OCI-LY7 (cell line): ENCODE measurements around the gene CDK14.

Experiments used
- EZH2phosphoT487 ChIP-seq: fragments of 200-600 bp; sonication (generic); IDR thresholded peaks from 2 replicates; pipeline ENCODE4 v1.6.1; 2018; ENCODE audit warnings: low read depth, borderline replicate concordance, mild to moderate bottlenecking, mixed run types, antibody characterized with exemption, low read length, moderate library complexity, mixed read lengths
- TF ChIP-seq, protein P1 (sequence below): fragments of 200-600 bp; sonication (generic); conservative IDR thresholded peaks from 2 replicates; pipeline ENCODE4 v1.5.1; 2014; ENCODE audit warnings: mild to moderate bottlenecking, antibody characterized with exemption, low read length, moderate library complexity, mixed read lengths

DNA sequence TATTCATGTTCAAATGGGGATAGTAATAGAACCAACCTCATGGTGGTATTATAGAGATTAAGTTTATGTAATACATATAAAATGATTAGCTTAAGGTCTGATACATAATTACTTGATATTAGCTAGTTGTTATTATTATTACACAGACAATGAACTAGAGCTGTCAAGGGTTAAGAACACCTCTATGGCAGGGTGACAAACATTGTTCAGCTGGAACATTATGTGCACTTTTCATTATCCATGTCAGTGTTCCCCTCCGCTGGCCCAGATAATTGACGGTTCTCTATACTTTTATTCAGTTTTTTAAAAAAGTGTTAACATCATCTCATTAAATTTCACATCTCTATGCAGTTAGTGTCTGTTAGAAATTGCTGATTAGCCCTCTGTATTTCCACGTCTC, 142.1 kb downstream of the CDK14 start:
- TF ChIP-seq, protein P1, sequence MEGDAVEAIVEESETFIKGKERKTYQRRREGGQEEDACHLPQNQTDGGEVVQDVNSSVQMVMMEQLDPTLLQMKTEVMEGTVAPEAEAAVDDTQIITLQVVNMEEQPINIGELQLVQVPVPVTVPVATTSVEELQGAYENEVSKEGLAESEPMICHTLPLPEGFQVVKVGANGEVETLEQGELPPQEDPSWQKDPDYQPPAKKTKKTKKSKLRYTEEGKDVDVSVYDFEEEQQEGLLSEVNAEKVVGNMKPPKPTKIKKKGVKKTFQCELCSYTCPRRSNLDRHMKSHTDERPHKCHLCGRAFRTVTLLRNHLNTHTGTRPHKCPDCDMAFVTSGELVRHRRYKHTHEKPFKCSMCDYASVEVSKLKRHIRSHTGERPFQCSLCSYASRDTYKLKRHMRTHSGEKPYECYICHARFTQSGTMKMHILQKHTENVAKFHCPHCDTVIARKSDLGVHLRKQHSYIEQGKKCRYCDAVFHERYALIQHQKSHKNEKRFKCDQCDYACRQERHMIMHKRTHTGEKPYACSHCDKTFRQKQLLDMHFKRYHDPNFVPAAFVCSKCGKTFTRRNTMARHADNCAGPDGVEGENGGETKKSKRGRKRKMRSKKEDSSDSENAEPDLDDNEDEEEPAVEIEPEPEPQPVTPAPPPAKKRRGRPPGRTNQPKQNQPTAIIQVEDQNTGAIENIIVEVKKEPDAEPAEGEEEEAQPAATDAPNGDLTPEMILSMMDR: no peak
- TF ChIP-seq EZH2phosphoT487: no peak
